CD4-positive, alpha-beta T cell treated with Interleukin-15 for 1 hour (primary cell): ENCODE measurements around the gene KASH5.

Experiments
- DNase-seq: peaks from one replicate; pipeline ENCODE4 v3.0.0-alpha.2; 2020

Gene KASH5

GRCh38 chr19:49461656-49462055 lies 73.6 kb downstream of the KASH5 start:
- DNase-seq: no peak

GRCh38 chr19:49462492-49462891 lies 74.4 kb downstream of the KASH5 start:
- no peak for DNase-seq

- no peak for DNase-seq
Observed at GRCh38 chr19:49463960-49464740, 76.1 kb downstream of the KASH5 start.

GRCh38 chr19:49465371-49465770 lies 77.3 kb downstream of the KASH5 start:
- no peak for DNase-seq
